ENCODE measurements around the gene SLC38A3.

GRCh38 chr3:50258979-50259378 is 53.9 kb downstream of the SLC38A3 start:
- no peak for TF ChIP-seq EP300 (IDR thresholded peaks at IDR 0.05; ENCODE audit: borderline replicate concordance)
- TF ChIP-seq CREB1 (IDR thresholded peaks at IDR 0.05; ENCODE audit: low read depth), result no peak
- TF ChIP-seq REST (IDR thresholded peaks at IDR 0.05; ENCODE audit: low read depth), result no peak
